GM12878 (cell line): ENCODE results near the gene RECK.

Source experiments
- ETV6 ChIP-seq, 2 experiments: fragments of 450-650 bp in 1 of 2; IDR thresholded peaks in 1 of 2; conservative IDR thresholded peaks in 1 of 2; 2 replicates each; pipeline ENCODE4 v1.6.1; 2014; ENCODE audit warnings: antibody characterized with exemption in 1 of 2, borderline replicate concordance in 1 of 2, low read depth in 1 of 2, mild to moderate bottlenecking in 1 of 2, moderate library complexity in 1 of 2
- KDM1A ChIP-seq: fragments of 200-600 bp; sonication (generic); IDR thresholded peaks from 2 replicates; pipeline ENCODE4 v1.6.1; 2016; ENCODE audit warnings: borderline replicate concordance
- NFIC ChIP-seq: IDR thresholded peaks from 2 replicates; pipeline ENCODE4 v1.6.1; 2012; ENCODE audit warnings: low read depth, mild to moderate bottlenecking, inconsistent platforms, low read length, moderate library complexity
- SPI1 ChIP-seq: IDR thresholded peaks from 2 replicates; pipeline ENCODE4 v1.6.1; 2011; ENCODE audit warnings: low read depth, mild to moderate bottlenecking, low read length, moderate library complexity, borderline replicate concordance; ENCODE audit not compliant: insufficient read depth
- ZNF217 ChIP-seq: fragments of 450-650 bp; IDR thresholded peaks from 2 replicates; pipeline ENCODE4 v1.6.1; 2017; ENCODE audit warnings: antibody characterized with exemption, mild to moderate bottlenecking
- ZZZ3 ChIP-seq: IDR thresholded peaks from 2 replicates; pipeline ENCODE4 v1.6.1; 2011; ENCODE audit warnings: low read depth; ENCODE audit not compliant: control insufficient read depth, insufficient read length
- TF ChIP-seq, protein P1 (sequence below): fragments of 450-650 bp; IDR thresholded peaks from 2 replicates; pipeline ENCODE4 v1.6.1; 2016; ENCODE audit warnings: mild to moderate bottlenecking, moderate library complexity, borderline replicate concordance
- TF ChIP-seq, protein P2 (sequence below), 3 experiments: IDR thresholded peaks in 2 of 3; conservative IDR thresholded peaks in 1 of 3; 2 replicates each; pipeline ENCODE4 v1.5.1; 2011; ENCODE audit warnings: low read depth in 3 of 3, low read length in 3 of 3, mild to moderate bottlenecking in 3 of 3, control low read depth in 2 of 3, moderate library complexity in 2 of 3, inconsistent platforms in 1 of 3, mixed read lengths in 1 of 3; ENCODE audit not compliant: control insufficient read depth in 2 of 3, insufficient read depth in 1 of 3; ENCODE audit errors: extremely low read depth in 1 of 3

DNA sequence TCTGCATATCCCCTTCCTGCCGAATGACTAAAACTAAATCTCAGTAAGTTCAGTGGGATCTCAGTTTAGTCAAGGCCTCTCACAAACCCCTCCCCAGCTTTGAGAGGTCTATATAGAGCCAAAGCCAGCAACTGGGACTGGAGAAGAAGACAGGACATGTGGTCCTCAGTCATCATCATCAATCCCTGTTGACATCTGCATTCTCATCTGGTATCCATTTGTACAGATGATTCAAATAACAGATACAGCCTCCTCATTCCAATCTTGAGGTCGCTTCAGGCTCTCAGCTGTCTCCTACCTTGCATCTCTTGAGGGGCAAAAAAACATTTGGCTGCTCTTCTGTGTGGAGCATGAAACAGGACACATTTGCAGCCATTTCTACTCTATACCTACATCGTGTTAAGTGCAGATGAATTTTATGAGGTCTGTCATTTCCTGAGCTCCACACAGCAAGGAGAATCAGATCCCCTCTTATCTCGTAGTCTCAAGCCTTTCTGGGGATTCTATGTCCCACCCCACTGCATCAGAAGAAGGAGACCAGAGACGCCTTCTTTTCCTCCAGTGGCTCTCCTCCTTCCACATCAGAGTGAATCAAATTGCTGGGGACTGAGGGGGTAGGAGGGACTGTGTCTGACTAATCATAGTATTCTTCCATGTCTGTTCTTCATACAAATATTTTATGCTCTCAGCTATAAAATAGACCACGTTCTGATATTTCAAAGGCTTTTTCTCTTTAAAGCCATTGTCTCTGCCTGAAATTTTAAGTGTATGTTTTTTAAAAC, 4.7 kb upstream of the RECK start:
- TF ChIP-seq KDM1A (no peak), NFIC (no peak), ZNF217 (no peak), ZZZ3 (no peak), SPI1 (no peak), ETV6 (conservative IDR thresholded peaks at IDR 0.05 in 1 of 2, IDR thresholded peaks at IDR 0.05 in 1 of 2; ENCODE audit: borderline replicate concordance in 1 of 2, low read depth in 1 of 2) (no peak)
- TF ChIP-seq, protein P1, sequence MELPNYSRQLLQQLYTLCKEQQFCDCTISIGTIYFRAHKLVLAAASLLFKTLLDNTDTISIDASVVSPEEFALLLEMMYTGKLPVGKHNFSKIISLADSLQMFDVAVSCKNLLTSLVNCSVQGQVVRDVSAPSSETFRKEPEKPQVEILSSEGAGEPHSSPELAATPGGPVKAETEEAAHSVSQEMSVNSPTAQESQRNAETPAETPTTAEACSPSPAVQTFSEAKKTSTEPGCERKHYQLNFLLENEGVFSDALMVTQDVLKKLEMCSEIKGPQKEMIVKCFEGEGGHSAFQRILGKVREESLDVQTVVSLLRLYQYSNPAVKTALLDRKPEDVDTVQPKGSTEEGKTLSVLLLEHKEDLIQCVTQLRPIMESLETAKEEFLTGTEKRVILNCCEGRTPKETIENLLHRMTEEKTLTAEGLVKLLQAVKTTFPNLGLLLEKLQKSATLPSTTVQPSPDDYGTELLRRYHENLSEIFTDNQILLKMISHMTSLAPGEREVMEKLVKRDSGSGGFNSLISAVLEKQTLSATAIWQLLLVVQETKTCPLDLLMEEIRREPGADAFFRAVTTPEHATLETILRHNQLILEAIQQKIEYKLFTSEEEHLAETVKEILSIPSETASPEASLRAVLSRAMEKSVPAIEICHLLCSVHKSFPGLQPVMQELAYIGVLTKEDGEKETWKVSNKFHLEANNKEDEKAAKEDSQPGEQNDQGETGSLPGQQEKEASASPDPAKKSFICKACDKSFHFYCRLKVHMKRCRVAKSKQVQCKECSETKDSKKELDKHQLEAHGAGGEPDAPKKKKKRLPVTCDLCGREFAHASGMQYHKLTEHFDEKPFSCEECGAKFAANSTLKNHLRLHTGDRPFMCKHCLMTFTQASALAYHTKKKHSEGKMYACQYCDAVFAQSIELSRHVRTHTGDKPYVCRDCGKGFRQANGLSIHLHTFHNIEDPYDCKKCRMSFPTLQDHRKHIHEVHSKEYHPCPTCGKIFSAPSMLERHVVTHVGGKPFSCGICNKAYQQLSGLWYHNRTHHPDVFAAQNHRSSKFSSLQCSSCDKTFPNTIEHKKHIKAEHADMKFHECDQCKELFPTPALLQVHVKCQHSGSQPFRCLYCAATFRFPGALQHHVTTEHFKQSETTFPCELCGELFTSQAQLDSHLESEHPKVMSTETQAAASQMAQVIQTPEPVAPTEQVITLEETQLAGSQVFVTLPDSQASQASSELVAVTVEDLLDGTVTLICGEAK = no peak
- TF ChIP-seq, protein P2, sequence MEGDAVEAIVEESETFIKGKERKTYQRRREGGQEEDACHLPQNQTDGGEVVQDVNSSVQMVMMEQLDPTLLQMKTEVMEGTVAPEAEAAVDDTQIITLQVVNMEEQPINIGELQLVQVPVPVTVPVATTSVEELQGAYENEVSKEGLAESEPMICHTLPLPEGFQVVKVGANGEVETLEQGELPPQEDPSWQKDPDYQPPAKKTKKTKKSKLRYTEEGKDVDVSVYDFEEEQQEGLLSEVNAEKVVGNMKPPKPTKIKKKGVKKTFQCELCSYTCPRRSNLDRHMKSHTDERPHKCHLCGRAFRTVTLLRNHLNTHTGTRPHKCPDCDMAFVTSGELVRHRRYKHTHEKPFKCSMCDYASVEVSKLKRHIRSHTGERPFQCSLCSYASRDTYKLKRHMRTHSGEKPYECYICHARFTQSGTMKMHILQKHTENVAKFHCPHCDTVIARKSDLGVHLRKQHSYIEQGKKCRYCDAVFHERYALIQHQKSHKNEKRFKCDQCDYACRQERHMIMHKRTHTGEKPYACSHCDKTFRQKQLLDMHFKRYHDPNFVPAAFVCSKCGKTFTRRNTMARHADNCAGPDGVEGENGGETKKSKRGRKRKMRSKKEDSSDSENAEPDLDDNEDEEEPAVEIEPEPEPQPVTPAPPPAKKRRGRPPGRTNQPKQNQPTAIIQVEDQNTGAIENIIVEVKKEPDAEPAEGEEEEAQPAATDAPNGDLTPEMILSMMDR (IDR thresholded peaks at IDR 0.05 in 2 of 3, conservative IDR thresholded peaks at IDR 0.05 in 1 of 3; ENCODE audit: control insufficient read depth in 2 of 3, extremely low read depth in 1 of 3, insufficient read depth in 1 of 3, low read depth in 3 of 3, low read length in 3 of 3) = no peak
